Thoracic aorta (tissue), 2 donors: Measurements from ENCODE around the gene GPR37L1. TPM values are rescaled to one million over a fixed set of nuclear protein-coding genes. Genes with fewer than 3 reads are reported as not detected.
"Not testable (repeated sequence)": the region's sequence is repeated elsewhere in the genome, so short reads cannot be mapped to it uniquely, and the experiment has no call there.

ENCODE experiments used
- ATAC-seq: fragments of 150-250 bp; one replicate; pipeline ENCODE4 v1.8.0; 2017; ENCODE audit warnings: low read depth; ENCODE audit not compliant: insufficient number of reproducible peaks, low FRiP score
- DNase-seq: peaks from one replicate; pipeline ENCODE4 v3.0.0-alpha.2; 2020; ENCODE audit warnings: low spot score
- H3K27ac ChIP-seq, 2 donors: fragments of 200-600 bp; sonication (generic); 1 replicate in 1 of 2; 2 replicates in 1 of 2; pipeline ENCODE4 v1.5.1; 2016; ENCODE audit warnings: mild to moderate bottlenecking in 2 of 2, moderate library complexity in 2 of 2
- H3K27me3 ChIP-seq: fragments of 200-600 bp; sonication (generic); replicated peaks from 2 replicates; pipeline ENCODE4 v1.6.0; 2016; ENCODE audit warnings: mild to moderate bottlenecking; ENCODE audit not compliant: insufficient read depth
- H3K36me3 ChIP-seq: fragments of 200-600 bp; sonication (generic); one replicate; pipeline ENCODE4 v1.5.1; 2016
- H3K4me1 ChIP-seq, 2 donors: fragments of 200-600 bp; sonication (generic); 1 replicate in 1 of 2; 2 replicates in 1 of 2; pipeline versions ENCODE4 v1.5.1 to v1.6.0; 2016; ENCODE audit warnings: low read depth in 2 of 2, mild to moderate bottlenecking in 1 of 2; ENCODE audit not compliant: control insufficient read depth in 1 of 2
- H3K4me3 ChIP-seq: fragments of 200-600 bp; sonication (generic); 2 replicates; pipeline ENCODE4 v1.5.1; 2016; ENCODE audit warnings: mild to moderate bottlenecking
- H3K9me3 ChIP-seq: fragments of 200-600 bp; sonication (generic); 2 replicates; pipeline ENCODE4 v1.5.1; 2016
- total RNA-seq, 2 donors: library from RNA; depleted of rRNA; stranded (reverse); fragments of >200 nt; gene quantifications; one replicate each; pipeline versions ENCODE4 v1.1.0 to v1.2.3, GENCODE V29; 2016
- TF ChIP-seq, protein P1 (sequence below): fragments of 200-600 bp; sonication (generic); IDR thresholded peaks from one replicate; pipeline ENCODE4 v1.5.1; 2019; ENCODE audit warnings: antibody characterized with exemption

GPR37L1 gene
- total RNA-seq, 2 donors from 2014 or later, result not detected

DNA sequence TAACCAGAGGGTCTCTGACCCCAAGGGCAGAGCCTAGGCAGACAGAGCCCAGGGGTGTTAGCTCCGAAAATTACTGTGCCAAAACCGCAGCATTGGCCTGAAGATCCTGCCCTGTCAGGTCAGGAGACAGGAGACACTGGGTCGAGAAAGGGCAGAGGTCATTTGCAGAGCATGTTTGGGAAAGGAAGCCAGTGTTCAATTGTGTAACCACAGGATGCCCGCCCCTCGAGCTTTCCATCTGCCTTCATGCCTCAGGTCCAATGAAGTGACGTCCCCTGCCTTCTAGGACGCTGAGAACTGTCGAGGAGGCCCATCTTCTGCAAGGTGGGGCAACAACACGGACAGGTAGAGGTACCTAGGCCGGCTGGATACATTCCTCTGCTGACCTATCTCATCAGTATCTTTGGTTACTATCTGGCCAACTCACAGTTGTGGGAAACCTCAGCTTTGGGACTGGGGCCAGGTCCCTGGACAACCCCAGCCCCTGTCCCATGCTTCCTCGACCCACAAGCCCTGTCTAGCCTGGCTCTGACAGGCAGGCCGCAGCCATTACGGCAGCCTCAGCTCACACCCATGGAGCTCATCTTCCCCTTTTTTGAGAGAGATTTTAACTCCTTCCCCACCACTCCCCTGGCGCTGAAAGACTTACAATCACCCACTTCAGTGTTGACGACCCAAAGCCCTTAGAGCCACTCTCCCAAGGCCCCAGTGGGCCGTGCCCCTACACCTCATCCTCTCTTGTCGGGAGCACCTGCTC lies 20.5 kb downstream of the GPR37L1 start:
- Histone ChIP-seq H3K9me3 (no peaks in the 10 kb centered on the region), H3K4me1 (peaks cover 6 to 36% of the 10 kb centered on the region in 2 donors), H3K36me3 (no peaks in the 10 kb centered on the region), H3K27ac (peak overlapping the region; percentile 85 to 86), H3K4me3 (peak overlapping the region; percentile 93), H3K27me3 (no peaks in the 10 kb centered on the region)
- DNase-seq (no peak), ATAC-seq (no peak)
- TF ChIP-seq, protein P1, sequence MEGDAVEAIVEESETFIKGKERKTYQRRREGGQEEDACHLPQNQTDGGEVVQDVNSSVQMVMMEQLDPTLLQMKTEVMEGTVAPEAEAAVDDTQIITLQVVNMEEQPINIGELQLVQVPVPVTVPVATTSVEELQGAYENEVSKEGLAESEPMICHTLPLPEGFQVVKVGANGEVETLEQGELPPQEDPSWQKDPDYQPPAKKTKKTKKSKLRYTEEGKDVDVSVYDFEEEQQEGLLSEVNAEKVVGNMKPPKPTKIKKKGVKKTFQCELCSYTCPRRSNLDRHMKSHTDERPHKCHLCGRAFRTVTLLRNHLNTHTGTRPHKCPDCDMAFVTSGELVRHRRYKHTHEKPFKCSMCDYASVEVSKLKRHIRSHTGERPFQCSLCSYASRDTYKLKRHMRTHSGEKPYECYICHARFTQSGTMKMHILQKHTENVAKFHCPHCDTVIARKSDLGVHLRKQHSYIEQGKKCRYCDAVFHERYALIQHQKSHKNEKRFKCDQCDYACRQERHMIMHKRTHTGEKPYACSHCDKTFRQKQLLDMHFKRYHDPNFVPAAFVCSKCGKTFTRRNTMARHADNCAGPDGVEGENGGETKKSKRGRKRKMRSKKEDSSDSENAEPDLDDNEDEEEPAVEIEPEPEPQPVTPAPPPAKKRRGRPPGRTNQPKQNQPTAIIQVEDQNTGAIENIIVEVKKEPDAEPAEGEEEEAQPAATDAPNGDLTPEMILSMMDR, result no peak

DNA sequence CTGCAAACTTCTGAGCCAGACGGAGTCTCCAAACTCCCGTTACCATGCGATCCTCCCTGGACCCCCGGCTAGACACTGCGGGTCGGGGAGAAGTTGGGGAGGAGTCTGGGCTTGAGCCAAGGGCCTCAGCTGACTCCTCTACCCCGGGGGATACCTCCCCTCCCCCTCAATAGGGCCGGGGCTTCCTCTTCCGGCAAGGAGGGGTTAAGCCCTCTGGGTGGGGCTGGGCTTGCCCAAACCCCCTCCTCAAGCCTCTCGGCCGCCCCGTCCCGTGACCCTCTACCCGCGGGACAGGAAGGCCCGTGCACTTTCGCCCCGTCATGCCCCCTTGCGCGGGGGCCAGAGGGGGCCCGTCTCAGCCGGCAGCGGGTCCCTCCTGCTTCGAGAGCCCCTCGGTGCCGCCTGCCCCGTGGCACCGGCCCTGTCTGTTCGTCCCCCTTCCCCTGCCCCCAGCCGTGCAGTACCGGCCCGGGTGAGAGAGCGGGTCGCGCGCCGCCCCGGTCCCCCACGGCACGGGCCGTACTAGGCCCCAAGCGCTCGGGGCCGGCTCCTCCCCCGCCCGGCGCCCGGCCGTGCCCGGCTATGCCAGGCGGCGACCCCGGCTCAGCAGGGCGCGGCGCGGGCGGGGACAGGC lies 21.2 kb downstream of the GPR37L1 start:
- H3K4me1 ChIP-seq, result peaks cover 6 to 36% of the 10 kb centered on the region in 2 donors
- no peaks in the 10 kb centered on the region for H3K27me3 ChIP-seq
- ATAC-seq (no peak), DNase-seq (no peak)
- peak overlapping the region; percentile 85 to 86 for H3K27ac ChIP-seq
- H3K9me3 ChIP-seq, result no peaks in the 10 kb centered on the region
- H3K4me3 ChIP-seq, result peak overlapping the region; percentile 93
- TF ChIP-seq, protein P1, result no peak
- no peaks in the 10 kb centered on the region for H3K36me3 ChIP-seq

DNA sequence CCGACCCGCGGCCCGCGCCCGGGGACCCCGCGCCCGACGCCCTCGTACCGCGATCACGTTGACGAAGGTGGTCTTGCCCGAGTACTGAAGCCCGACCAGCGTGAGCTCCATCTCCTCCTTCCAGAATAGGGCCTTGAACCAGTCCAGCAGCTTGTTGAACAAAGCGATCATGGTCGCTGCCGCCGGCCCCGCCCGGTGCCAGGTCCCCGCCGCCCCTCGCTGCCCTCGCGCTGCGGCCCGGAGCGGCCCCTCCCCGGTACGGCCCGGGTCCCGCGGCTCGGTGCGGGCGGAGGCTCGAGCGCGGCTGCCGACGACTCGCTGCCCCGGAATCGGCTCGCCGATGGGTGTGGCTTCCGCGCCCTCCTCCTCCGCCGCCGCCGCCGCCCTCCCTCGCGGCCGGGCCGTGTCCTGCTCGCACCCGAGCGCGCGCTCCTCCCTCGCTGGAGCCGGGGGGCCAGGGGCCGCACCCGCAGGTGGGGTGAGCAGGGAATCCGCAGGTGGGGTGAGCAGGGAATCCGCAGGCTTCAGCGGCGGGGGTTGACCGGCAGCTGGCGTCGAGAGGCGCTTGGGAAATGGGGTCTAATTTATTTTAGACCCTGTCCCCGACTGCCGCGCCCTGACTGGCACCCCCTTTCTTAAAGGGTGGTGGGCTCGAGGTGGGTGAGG lies 21.8 kb downstream of the GPR37L1 start, which contains the start of gene ARL8A:
ARL8A (minus strand) TSS at position 336 of the 666 bp plus-strand sequence; CDS start at position 171, 165 bp downstream.
- DNase-seq (no peak), ATAC-seq (peak; percentile 49)
- Histone ChIP-seq H3K9me3 (no peaks in the 10 kb centered on the region), H3K27ac (peak within 1 kb of the TSS; percentile 85 to 86), H3K27me3 (no peaks in the 10 kb centered on the region), H3K36me3 (no peaks in the 10 kb centered on the region), H3K4me1 (peaks cover 6 to 36% of the 10 kb centered on the region in 2 donors), H3K4me3 (peak within 1 kb of the TSS; percentile 93)
- TF ChIP-seq, protein P1, result no peak

DNA sequence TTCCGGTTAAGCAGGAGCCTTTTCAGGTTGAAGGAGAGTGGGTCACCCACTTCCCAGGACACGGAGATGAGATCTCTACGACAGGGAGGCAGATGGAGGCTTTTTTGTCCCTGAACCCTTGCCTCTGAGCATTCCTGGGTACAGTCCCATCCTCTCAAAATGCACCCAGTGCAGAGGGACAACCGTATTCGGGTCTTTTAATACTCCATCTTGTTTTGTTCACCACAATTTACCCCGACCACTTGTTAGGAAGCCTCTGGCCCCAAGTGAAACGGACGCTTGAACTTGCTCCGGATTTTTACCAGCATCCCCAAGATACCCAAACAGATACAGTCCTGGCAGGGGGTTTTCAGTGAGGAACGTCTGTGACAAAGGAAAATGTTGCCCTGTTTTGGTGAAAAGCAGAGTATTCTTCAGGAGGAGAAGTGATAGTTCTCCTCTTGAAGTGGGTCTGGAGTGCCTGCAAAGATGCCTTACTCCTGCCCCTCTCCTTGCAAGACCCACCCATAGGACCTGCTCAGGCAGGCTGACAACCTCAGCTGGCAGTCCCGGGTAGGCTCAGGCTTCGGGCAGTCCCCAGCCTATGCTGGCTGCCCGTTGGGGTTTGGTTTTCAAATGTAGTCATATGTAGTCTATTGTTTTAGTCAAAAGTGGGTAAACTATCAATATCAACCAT lies 22.5 kb downstream of the GPR37L1 start:
- no peak for DNase-seq
- Histone ChIP-seq H3K4me3 (peak overlapping the region; percentile 93), H3K4me1 (peaks cover 6 to 36% of the 10 kb centered on the region in 2 donors), H3K9me3 (no peaks in the 10 kb centered on the region), H3K36me3 (no peaks in the 10 kb centered on the region), H3K27ac (peak overlapping the region; percentile 85 to 86), H3K27me3 (no peaks in the 10 kb centered on the region)
- TF ChIP-seq, protein P1, result no peak
- no peak for ATAC-seq

DNA sequence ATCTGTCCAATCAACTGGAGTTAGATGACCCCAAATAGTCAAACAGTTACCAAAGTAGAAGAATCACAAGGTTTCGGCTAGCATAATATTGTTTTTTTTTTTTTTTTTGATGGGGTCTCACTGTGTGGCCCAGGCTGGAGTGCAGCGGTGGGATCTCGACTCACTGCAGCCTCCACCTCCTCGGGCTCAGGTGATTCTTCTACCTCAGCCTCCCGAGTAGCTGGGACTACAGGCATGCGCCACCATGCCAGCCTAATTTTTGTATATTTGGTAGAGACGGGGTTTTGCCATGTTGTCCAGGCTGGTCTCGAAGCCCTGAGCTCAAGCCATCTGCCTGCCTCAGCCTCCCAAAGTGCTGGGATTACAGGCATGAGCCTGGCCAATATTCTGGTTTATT lies 23.0 kb downstream of the GPR37L1 start:
- H3K27ac ChIP-seq, result peak overlapping the region; percentile 85 to 86
- ATAC-seq, H3K36me3 ChIP-seq, DNase-seq, H3K9me3 ChIP-seq, H3K27me3 ChIP-seq: not testable (repeated sequence)
- H3K4me3 ChIP-seq, result peak overlapping the region; percentile 93
- peaks cover 6 to 36% of the 10 kb centered on the region in 2 donors for H3K4me1 ChIP-seq
